ENCODE measurements around the gene MEGF6.

The MEGF6 gene

DNA sequence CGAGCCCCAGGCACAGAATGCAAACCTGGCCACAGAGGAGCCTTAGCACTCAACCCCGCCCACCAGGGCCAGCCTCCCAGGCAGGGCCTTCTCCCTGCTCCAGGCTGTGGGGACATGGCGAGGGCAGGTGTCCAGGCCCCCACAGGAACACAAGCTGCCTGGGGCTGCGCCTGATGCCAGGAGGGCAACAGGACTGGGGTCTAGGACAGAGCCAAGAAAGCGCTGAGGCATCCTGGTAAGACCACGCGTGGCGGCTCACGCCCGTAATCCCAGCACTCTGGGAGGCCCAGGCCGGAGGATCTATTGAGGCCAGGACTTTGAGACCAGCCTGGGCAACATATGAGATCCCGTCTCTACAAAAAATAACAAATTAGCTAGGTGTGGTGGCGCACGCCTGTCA is 59.1 kb downstream of the MEGF6 start:
- DNase-seq: no peak

DNA sequence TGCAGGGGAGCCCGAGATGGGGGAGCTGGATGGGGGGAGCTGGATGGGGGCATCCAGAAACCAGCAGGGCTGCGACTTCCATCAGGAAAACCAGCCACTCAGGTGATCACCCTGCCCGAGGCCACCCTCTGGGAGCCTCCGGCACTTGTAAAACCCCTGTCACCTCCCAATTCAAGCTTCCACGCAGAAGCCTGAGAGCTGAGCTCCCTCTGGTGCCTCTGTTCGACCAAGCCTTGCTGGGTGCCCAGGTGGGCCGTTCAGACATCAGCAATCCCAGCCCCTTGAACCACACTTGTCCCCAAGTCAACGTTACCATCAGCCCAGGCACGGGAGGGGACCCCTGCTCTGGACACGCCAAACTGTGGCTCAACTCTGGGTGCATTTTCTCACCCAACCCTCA is 59.6 kb downstream of the MEGF6 start:
- no peak for DNase-seq

DNA sequence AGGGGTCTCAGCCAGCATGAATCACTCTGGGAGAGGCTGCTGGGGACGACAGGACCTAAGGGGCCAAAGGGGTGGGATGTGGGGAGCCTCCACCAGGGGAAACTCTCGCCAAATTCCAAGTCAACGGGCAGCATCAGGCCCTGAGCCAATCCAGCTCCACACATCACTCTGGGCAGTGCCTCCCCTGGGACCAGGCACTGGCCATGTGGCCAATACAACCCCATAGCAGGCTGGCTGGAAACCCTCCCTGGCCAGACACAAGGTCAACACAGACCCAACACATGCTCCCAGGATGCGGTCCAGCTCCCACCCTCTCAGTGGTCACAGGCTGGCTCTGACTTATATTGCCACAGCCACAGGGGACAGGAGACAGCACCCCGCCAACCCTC is 60.0 kb downstream of the MEGF6 start:
- DNase-seq: no peak

DNA sequence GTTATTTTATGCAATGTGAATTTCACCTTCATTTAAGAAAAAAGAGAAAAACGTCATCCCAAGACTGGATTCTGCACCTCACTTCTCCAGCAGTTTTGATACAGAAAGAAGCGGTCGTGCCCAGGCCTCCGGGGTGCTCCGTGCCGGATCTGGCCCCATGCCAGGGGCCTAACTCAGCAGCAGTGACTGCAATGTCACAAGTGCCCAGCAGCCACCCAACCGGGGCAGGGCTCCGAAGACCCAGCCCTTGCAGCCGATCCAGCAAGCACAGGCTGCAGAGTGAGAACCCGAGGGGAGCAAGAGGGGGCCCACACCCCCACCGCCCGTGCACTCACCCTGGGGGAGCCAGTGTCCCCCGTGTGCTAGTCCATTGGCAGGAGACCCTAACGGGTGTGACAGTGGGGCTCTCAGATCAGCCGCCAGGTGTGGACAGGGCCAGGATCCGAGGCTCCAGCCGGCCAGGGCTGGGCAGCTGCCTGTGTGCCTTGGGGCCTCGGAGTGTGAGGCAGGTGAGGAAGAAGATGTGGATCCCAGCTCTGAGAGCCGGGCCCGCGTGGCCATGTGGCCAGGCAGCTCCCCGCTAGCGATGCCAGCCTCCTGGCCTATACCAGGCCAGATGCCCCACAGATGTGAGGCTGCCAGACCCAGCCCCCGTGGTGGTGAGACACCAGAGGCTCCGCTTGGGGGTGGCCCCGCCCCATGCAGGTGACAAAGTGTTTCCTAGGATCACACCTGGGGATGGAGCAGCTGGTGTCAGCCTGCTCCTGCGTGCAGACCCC is 60.6 kb downstream of the MEGF6 start:
- no peak for DNase-seq

- no peak for DNase-seq
Observed at GRCh38 chr1:3548895-3549294, 62.4 kb downstream of the MEGF6 start.

DNA sequence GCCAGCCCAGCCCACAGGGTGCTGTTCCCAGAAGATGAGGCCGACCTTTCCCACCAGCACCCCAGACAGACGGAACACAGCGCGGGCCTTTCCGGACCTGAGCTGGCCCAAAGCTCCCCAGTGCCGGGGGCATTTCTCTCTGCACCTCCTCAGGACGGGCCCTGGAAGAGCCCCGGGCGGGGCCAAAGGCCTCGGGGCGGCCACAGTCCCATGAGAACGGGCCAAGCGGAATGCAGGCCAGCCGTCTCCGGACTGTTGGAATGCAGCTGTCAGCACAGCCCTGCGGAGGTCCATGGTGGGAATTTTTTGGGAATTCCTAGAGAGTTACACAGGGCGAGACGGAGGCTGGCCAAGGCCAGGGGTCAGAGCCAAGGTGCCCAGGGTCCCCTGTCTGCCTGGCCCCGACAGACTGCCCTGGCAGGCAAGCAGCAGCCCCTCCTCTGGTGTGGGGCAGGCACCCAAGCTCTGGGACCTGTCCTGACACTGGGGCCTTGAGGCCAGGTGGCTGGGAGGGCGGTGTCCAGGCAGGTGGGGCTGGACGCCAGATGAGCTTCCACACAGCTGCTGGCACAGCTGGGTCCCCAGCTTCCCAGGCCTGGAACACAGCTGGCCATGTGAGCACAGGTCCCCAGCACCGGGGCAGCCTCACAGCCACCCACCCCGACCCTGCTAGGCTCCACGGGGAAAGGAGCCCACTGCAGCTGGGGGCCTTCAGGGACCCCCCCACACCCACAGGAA is 63.0 kb downstream of the MEGF6 start:
- DNase-seq: no peak

DNA sequence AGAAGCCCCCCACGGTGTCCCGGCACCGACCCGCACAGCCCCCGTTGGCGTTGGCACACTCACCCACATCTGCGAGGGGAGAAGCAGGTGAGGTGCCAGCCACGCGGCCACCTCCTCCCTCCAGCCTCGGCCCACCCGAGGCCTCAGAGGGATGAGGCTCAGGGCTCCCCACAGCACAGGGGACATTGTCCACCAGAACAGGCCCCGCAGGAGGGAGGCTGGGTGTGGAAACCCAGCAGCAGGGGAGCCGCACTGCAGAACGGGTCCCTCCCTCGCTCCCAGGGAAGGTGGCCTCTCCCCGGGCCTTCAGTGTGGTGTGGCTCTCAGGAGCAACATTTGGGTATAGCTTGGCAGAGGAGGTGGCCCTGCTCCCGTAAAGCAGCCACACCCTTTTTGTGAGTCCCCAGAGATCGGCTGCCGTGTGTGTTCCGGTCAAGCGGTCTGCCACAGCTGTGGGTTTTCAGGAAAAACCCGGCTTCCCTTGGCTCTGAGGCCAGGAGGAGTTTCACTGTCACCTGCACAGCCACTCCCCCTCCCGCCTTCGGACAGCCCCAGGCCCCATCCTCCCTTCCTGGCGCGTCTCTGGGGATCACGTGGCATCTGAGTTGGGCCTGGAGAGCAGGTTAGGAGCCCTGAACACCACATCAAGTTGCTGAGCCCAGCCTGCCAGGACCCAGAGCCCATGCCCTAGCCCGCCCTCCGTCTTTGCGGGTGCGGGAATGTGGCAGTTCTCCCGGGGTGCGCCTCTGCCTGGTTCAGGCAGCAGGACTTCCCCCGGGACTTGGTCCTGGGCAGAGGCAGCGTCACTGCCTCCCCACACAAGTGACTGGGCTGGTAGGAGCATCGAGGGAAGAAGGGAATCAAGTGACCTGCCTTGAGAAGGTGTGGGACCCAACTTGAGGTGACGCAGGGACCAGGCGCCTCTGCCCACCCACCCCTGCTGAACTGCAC is 64.0 kb downstream of the MEGF6 start:
- DNase-seq: no peak

- DNase-seq: no peak
Observed at GRCh38 chr1:3546048-3546384, 65.3 kb downstream of the MEGF6 start.

DNA sequence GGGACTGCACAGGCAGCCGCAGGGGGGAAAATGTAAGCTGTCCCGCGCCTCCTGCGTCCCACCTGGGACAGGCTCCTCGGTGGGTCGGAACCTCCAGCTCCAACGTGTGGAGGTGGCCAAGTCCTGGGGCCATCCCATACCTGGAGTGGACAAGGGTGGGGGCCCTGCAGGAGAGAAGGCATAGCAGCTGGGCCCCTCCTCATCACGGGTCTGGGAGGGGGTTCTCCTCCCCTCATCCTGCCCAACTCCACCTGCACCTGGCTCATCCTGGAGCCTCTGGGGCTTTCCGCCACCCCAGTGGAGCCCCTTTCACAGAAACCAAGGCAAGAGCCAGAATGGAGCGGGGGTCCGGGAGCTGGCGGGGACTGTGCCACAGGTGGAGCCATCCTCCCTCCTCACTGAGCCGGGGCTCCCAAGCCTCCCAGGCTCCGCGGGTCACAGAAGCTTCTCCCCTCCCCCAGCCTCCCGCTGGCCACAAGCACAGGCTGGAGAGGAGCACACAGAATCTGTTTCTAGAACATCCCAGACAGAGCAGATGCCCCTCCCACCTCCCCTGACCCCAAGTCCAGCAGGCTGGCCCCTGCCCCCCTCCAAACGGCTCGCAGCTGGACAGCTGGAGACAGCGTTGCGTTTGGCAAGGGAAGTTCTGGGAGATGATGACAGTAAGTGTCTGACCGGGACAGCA is 65.8 kb downstream of the MEGF6 start:
- no peak for DNase-seq

GRCh38 chr1:3544040-3544977 is 67.0 kb downstream of the MEGF6 start:
- DNase-seq: no peak

GRCh38 chr1:3543076-3544039 is 68.0 kb downstream of the MEGF6 start:
- DNase-seq: no peak

- no peak for DNase-seq
Observed at GRCh38 chr1:3542676-3543075, 68.6 kb downstream of the MEGF6 start.

DNA sequence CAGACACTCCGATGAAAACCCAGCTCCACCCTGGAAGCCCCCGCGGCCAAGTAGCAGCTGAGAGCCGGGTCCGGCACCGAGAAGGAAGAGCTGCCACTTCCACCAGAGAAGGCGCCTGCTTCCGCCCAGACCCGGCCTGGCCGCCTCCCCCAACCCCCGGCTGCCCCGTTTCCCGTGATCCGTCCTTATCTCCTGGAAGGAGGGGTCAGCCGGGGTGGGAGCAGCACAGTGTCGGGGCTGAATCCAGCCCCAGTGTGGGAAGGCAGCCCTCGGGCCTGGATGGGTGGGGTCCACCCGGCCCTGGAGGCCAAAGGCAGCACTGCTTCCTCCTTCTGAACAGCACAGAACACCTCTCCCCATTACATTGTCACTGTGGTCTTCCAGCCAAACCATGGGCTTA is 69.4 kb downstream of the MEGF6 start:
- DNase-seq: no peak

DNA sequence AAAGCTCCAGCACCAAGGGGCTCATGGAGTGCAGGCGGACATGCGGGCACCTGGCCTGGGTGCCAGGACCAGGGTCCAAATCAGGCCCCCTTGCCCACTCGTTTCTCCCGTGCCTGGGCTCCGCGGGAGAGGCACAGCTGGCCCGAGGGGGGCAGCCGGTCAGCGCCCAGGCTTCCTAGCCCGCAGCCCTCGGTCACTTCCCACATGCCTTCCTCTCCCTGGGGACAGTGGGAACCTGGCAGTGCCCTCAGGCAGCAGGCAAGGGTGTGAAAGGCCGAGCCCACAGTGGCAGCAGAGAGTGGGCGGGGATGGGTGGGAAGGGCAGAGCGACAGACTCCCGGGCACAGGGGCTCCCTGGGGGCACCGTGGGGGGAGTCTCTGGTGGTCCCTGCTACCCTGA is 69.8 kb downstream of the MEGF6 start:
- no peak for DNase-seq

- no peak for DNase-seq
Observed at GRCh38 chr1:3540876-3541275, 70.4 kb downstream of the MEGF6 start.

DNA sequence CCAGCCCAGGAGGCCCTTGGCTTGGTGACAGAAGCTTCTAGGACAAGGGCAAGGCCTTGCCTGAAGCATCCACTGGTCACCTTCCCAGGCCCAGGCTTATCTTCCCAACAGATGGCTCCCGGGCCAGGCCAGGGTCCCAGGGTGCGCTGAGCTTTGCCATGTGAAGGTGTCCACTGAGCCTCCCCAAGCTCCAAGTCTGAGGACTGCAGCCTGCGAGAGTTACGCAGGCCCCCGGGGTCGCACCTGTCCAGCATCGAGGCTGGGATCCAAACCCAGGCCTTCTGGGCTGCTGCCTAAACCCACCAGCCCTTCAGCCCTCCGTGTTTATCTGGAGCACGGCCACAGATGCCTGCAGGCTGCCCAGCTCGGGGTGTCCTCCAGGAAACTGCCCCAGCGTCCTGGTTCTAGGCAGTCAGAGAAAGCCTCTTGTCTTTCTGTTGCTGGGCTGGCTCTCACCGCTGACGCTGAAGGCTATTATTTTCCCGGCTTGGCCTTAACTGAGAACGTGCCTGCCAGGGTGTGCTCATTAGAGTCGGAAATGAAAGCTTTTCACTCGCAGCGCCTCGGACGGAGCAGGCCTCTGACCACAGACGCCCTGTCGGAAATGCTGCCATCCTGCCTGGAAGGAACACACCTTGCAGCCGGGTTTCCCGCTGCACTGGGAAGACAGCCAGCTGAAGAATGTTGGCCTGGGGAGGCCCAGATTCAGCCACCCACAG is 71.4 kb downstream of the MEGF6 start:
- no peak for DNase-seq

DNA sequence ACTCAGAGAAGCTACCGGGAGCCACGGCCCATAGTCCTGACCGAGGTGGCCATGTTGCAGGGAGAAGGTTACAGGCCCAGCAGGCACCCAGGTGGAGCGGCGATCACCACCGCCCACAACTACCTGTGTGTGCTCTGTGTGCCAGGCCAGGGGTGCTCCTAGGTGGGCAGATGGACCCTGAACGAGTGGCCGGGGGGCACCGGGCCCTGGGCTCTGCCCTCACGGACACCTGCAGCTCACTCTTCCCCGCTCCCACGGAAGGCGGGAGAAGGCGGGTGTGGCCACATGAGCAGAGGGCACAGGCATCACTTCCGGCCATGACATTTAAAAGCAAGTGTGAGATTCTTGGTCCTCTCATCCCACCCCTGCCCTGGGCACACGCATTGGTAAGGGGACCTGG is 73.9 kb downstream of the MEGF6 start:
- DNase-seq: no peak

DNA sequence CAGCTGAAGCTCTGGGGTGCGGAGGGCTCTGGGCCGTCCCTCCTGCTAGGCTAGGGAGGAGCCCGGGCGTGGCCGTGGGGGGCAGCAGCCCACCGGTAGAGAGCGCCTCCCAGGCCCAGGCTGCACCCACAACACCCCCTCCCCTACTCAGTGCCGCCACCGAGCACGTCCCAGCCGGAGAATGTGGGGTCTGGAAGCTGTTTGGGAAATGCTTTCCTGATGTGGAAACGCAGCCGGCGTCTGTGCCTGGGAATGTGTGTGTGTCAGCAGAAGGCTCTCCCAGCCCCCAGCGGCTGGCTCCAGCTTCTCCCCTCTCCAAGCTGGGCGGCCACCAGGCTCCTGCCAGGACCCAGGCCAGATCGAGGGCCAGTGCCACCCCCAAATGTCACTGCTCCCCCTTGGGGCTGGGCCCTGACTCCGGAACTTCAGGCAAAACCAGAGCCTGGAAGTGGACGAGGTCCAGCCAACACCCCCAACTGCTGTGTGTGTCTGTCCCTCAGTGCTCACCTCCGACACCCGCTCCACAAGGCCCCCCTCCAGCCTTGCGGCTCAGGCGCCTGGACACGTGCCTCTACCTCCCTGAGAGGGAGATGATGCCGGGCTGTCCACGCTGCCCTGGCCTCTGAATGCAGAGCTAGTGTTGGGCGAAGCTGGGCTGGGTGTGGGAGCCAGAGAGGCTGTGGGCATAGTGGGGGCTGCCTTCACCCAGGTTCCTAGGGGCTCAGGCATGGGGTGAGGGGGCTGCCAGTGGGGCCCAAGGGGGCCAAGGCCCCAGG is 74.7 kb downstream of the MEGF6 start:
- no peak for DNase-seq

GRCh38 chr1:3535732-3536131 is 75.6 kb downstream of the MEGF6 start:
- DNase-seq: no peak
